ENCODE results near the gene RTRAF. TPM values are rescaled to one million over a fixed set of nuclear protein-coding genes. Genes with fewer than 3 reads are reported as not detected.
A peak's percentile ranks its signal among the peaks of the same experiment; 100 is the strongest.

RTRAF gene
- total RNA-seq, 2 donors from 2014 or later, result 75.4 to 80.7 TPM

DNA sequence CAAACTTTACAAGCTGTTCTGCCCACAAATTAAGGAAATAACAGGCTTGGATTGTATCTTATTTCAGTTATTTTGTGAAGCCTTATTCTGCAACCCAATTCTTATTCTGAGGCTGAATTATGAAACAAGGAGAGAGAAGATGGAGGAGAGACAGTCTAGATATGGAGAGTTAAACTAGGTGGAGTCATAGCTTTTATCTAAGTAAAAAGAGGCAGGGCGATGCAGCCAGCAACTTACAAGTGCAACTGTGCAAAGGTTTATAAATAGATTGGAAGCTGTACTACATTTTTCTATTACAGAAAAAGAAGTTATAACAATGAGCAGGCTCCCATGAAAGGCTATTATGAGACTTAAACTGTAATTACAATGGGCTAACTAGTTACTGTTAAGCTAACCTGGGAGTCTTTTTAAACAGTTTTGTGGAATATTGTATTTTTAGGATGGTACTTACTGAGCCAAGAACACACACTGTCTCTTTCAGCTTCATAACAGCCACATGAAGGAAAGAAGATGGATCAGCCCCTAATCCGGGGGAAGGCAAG is 57.1 kb downstream of the RTRAF start:
- no peak for DNase-seq (ENCODE audit: low spot score)

DNA sequence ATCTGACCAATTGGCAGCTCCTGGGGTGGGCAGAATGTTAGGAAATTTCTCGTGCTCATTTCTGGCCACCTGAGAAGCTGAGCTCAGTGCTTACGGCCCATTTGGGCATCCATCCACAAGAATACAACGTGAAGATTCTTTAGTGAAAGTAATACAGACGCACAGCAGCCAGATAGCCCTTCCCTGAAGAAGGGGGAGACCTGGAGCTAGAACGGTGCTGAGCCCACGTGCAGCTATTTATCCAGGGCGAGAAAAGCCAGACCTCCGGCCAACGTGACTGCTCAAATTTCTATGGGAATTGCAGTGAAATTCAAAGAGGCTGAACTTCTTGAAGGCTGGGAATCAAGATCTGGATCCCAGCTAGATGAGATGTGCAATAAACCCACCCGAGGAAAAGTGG is 58.8 kb downstream of the RTRAF start:
- Histone ChIP-seq H3K4me3 (no peak overlapping the region), H3K4me1 (peaks cover 0 to 95% of the 10 kb centered on the region in 2 donors), H3K27ac (peak overlapping the region; percentile 71 to 81), H3K36me3 (no peaks in the 10 kb centered on the region), H3K27me3 (no peaks in the 10 kb centered on the region), H3K9me3 (no peaks in the 10 kb centered on the region)
- TF ChIP-seq, protein P1, sequence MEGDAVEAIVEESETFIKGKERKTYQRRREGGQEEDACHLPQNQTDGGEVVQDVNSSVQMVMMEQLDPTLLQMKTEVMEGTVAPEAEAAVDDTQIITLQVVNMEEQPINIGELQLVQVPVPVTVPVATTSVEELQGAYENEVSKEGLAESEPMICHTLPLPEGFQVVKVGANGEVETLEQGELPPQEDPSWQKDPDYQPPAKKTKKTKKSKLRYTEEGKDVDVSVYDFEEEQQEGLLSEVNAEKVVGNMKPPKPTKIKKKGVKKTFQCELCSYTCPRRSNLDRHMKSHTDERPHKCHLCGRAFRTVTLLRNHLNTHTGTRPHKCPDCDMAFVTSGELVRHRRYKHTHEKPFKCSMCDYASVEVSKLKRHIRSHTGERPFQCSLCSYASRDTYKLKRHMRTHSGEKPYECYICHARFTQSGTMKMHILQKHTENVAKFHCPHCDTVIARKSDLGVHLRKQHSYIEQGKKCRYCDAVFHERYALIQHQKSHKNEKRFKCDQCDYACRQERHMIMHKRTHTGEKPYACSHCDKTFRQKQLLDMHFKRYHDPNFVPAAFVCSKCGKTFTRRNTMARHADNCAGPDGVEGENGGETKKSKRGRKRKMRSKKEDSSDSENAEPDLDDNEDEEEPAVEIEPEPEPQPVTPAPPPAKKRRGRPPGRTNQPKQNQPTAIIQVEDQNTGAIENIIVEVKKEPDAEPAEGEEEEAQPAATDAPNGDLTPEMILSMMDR (IDR thresholded peaks at IDR 0.05), result no peak
- no peak for DNase-seq (ENCODE audit: low spot score)

More for the DNA sequence above, 57.1 kb downstream of the RTRAF start:
- Histone ChIP-seq H3K27me3 (no peaks in the 10 kb centered on the region), H3K4me3 (no peak overlapping the region), H3K9me3 (no peaks in the 10 kb centered on the region), H3K4me1 (peaks cover 0 to 87% of the 10 kb centered on the region in 2 donors), H3K27ac (peak overlapping the region; percentile 71 to 81), H3K36me3 (peaks cover 8% of the 10 kb centered on the region)
- TF ChIP-seq, protein P1 (IDR thresholded peaks at IDR 0.05), result no peak

DNA sequence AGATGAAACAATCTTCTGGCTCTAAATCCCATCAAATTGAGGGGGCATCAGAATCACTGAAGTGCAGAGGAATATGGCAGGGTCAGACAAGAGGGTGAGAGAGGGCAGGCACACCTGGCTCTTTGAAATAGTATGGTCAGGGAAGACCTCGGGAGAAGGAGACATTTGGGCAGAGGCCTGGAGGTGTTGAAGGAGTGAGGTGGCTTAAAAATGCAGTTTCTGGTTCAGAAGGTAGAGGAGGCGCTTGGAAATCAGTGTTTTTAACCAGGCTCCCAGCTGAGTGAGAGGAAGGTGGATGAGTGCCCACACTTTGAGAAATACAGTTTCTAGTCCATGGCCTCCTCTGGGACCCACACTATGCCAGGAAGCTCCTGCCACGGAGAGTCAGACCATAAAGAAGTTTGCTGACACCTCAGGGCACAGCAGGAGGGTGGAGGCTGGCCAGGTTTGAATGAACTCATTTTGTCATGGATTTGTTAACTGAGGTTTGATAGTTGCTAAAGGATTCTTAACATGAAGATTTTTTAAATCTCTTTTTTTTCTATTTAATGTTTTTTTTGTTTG is 59.4 kb downstream of the RTRAF start:
- H3K4me1 ChIP-seq, result peaks cover 0 to 95% of the 10 kb centered on the region in 2 donors
- TF ChIP-seq, protein P1 (IDR thresholded peaks at IDR 0.05), result no peak
- H3K27me3 ChIP-seq, result no peaks in the 10 kb centered on the region
- H3K9me3 ChIP-seq, result no peaks in the 10 kb centered on the region
- H3K27ac ChIP-seq, result peak overlapping the region; percentile 71 to 81
- no peaks in the 10 kb centered on the region for H3K36me3 ChIP-seq
- DNase-seq (ENCODE audit: low spot score), result no peak
- no peak overlapping the region for H3K4me3 ChIP-seq

DNA sequence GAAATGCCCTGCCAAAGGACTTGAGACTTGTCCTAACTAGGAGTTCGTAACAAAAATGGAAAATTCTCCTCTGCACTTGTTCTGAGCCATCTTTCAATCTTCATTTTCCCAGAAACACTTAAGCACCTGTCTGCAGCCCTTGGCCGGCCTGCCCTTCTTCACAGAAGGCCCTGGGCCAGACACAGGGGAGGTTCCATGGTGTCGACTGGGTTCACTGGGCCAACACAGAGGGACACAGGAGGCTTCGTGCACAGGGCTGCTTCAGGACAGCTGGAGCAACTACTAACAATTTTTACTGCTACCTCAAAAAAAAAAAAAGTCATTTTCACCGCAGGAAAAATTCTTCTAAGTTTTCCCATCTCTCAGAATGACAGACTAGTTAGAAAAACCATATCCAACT is 59.9 kb downstream of the RTRAF start:
- Histone ChIP-seq H3K27me3 (no peaks in the 10 kb centered on the region), H3K36me3 (no peaks in the 10 kb centered on the region), H3K9me3 (no peaks in the 10 kb centered on the region), H3K4me1 (peaks cover 0 to 98% of the 10 kb centered on the region in 2 donors), H3K4me3 (no peak overlapping the region), H3K27ac (peak overlapping the region; percentile 71 to 81)
- TF ChIP-seq, protein P1 (IDR thresholded peaks at IDR 0.05), result no peak
- no peak for DNase-seq (ENCODE audit: low spot score)

DNA sequence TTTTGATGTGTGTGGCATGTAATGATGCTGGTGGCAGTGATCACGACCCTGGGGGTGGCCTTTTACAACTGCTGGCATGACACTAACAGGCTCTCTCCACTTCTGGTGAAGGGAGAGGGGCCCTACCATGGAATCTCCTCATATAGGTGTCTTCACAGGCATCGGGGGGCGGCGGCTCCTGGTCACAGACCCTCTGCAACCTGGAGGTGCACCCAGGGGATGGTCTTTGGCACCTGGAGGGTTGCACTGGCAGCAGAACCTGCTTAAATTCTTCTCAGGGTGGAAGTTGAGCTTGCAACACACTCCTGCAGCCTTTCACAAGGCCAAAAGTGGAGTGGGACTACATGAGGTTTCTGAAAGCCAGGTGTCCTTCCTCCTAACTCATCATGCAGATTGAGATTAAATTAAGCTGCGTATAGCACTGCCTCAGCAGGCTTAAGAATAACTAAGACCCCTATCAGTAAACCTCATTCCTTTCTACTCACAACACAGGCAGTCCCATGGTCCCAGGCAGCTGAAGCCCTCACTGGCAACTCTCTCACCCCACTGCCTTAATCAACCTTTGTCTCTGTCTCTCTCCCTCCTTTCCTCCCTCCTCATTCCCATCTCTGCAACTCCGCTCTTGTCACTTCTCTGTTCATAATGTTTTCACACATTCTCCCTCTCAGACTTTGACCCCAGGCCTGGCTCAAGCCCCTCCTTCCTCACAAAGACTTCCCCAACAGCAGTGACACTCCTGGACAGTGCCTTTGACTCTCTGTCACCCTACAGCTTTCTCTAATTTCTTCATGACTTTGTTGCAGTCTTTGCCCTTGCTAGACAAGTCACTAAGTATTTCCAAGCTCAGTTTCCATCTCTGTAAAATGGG is 60.6 kb downstream of the RTRAF start:
- TF ChIP-seq, protein P1 (IDR thresholded peaks at IDR 0.05), result no peak
- Histone ChIP-seq H3K9me3 (no peaks in the 10 kb centered on the region), H3K4me1 (peaks cover 0 to 99% of the 10 kb centered on the region in 2 donors), H3K27me3 (no peaks in the 10 kb centered on the region), H3K27ac (peak overlapping the region; percentile 71 to 81), H3K4me3 (no peak overlapping the region), H3K36me3 (no peaks in the 10 kb centered on the region)
- DNase-seq (ENCODE audit: low spot score), result no peak

All from right atrium auricular region (tissue), 2 donors.